Osteocyte (in vitro differentiated cells): ENCODE results near the gene WIPI1. TPM values are rescaled to one million over a fixed set of nuclear protein-coding genes. Genes with fewer than 3 reads are reported as not detected.

Experiments used
- DNase-seq: peaks from one replicate; pipeline ENCODE4 v3.0.0; 2021; ENCODE audit warnings: mixed read lengths; ENCODE audit not compliant: unreplicated experiment; ENCODE audit errors: extremely low spot score
- H3K27ac Mint-ChIP-seq: one replicate; pipeline ENCODE4 v1.8.0; 2021; ENCODE audit warnings: mild to moderate bottlenecking, mixed read lengths; ENCODE audit not compliant: unreplicated experiment
- H3K27me3 Mint-ChIP-seq: one replicate; pipeline ENCODE4 v1.8.0; 2021; ENCODE audit warnings: mixed read lengths; ENCODE audit not compliant: unreplicated experiment
- H3K36me3 Mint-ChIP-seq: one replicate; pipeline ENCODE4 v1.8.0; 2021; ENCODE audit warnings: mixed read lengths; ENCODE audit not compliant: unreplicated experiment
- H3K4me1 Mint-ChIP-seq: one replicate; pipeline ENCODE4 v1.8.0; 2021; ENCODE audit warnings: mixed read lengths; ENCODE audit not compliant: unreplicated experiment
- H3K4me3 Mint-ChIP-seq: one replicate; pipeline ENCODE4 v1.8.0; 2021; ENCODE audit warnings: mild to moderate bottlenecking, moderate library complexity, mixed read lengths; ENCODE audit not compliant: unreplicated experiment
- H3K9me3 Mint-ChIP-seq: one replicate; pipeline ENCODE4 v1.8.0; 2021; ENCODE audit warnings: mixed read lengths; ENCODE audit not compliant: unreplicated experiment
- total RNA-seq: library from RNA; stranded (reverse); gene quantifications from 2 replicates; pipeline ENCODE4 v1.2.1, GENCODE V29; 2021
- TF ChIP-seq, protein P1 (sequence below): fragments of 200-600 bp; sonication (generic); IDR thresholded peaks from 2 replicates; pipeline ENCODE4 v1.5.0; 2021; ENCODE audit warnings: antibody characterized with exemption, mild to moderate bottlenecking, moderate library complexity

WIPI1 gene
- total RNA-seq, 1 donor from 2014 or later, result 74.5 TPM

DNA sequence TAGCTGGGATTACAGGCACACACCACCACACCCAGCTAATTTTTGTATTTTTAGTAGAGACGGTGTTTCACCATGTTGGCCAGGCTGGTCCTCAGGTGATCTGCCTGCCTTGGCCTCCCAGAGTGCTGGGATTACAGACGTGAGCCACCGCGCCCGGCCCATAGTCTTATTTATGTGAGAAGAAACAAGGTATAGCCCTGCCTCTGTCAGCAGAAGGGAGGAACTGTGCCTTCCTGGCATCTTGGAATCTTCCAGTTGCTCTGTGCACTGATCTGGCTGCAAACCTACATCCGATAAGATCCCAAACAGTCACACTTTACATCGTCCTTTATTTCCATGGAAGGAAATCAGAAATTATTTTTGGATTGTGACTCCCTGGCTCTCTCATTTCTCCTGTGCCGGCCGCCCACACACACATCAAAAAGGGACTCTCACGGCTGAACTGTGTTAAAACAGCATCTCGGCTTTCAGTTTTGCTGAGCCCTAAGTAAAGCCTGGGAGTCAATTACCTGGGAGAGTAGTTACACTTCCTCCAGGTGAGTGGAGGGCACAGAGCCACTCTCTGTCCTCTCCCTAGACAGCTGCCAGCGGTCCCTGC is 23.3 kb downstream of the WIPI1 start:
- Mint-ChIP-seq H3K4me1 (peaks cover 12% of the 10 kb centered on the region), H3K36me3 (peaks cover 54% of the 10 kb centered on the region), H3K4me3 (no peak overlapping the region), H3K9me3 (no peaks in the 10 kb centered on the region), H3K27ac (no peak overlapping the region), H3K27me3 (no peaks in the 10 kb centered on the region)
- TF ChIP-seq, protein P1, sequence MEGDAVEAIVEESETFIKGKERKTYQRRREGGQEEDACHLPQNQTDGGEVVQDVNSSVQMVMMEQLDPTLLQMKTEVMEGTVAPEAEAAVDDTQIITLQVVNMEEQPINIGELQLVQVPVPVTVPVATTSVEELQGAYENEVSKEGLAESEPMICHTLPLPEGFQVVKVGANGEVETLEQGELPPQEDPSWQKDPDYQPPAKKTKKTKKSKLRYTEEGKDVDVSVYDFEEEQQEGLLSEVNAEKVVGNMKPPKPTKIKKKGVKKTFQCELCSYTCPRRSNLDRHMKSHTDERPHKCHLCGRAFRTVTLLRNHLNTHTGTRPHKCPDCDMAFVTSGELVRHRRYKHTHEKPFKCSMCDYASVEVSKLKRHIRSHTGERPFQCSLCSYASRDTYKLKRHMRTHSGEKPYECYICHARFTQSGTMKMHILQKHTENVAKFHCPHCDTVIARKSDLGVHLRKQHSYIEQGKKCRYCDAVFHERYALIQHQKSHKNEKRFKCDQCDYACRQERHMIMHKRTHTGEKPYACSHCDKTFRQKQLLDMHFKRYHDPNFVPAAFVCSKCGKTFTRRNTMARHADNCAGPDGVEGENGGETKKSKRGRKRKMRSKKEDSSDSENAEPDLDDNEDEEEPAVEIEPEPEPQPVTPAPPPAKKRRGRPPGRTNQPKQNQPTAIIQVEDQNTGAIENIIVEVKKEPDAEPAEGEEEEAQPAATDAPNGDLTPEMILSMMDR, result no peak
- peak; percentile 51 for DNase-seq

DNA sequence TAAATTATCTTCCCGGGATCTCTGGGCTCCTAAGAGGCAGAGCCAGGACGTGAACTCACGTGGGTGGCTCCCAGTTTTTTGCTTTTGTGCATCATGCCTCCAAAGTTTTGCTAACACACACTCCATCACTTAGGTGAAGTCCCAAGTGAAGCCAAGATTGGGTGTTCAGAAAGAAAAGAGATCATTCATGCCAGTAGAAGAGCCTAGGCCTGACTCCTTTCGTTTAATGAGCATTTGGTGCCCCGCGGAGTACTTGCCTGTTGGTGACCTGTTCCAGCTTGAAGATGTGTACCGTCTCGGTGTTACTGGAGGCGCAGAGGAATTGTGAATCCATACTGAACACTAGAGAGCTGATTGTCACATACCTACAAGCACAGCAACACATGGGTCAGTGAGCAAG is 24.1 kb downstream of the WIPI1 start:
- Mint-ChIP-seq H3K27ac (no peak overlapping the region), H3K27me3 (no peaks in the 10 kb centered on the region), H3K4me1 (peaks cover 11% of the 10 kb centered on the region), H3K36me3 (peaks cover 58% of the 10 kb centered on the region), H3K9me3 (no peaks in the 10 kb centered on the region), H3K4me3 (no peak overlapping the region)
- TF ChIP-seq, protein P1, result no peak
- DNase-seq, result no peak

DNA sequence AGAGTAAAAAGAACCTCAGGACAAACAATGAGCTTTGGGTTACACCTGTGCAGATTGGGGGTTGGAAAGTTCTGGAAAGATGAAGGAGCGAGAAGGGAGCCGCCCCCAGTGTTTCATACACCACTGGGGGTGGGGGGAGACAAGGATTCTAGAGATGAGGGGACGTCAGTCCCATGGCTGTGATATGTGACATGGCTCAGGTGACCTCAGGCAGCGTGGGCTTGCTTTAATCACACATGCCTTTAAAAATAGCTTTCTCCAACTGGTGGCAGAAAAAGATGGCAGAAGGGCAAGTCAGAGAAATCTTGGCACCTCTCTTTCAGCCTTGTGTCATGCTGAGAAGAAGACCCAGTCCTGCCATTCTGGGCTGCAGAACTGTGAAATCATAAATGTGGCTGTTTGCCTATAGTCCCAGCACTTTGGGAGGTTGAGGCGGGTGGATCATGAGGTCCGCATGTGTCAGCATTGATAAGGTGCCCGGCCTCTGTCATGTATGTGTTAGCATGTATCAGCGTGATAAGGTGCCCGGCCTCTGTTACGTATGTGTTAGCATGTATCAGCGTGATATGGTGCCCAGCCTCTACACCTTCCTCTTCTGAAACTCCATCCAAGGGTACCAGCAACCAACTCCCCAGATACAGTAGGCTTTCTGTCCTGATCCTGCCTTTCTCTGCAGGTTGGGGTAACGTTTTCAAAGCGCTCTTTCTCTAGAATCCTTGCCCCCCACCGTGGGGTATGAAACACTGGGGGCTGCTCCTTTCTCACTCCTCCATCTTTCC is 25.0 kb downstream of the WIPI1 start:
- H3K27ac Mint-ChIP-seq, result no peak overlapping the region
- TF ChIP-seq, protein P1, result no peak
- DNase-seq, result peak; percentile 57
- no peaks in the 10 kb centered on the region for H3K9me3 Mint-ChIP-seq
- no peak overlapping the region for H3K4me3 Mint-ChIP-seq
- H3K36me3 Mint-ChIP-seq, result peaks cover 60% of the 10 kb centered on the region
- H3K27me3 Mint-ChIP-seq, result no peaks in the 10 kb centered on the region
- H3K4me1 Mint-ChIP-seq, result peaks cover 7% of the 10 kb centered on the region

DNA sequence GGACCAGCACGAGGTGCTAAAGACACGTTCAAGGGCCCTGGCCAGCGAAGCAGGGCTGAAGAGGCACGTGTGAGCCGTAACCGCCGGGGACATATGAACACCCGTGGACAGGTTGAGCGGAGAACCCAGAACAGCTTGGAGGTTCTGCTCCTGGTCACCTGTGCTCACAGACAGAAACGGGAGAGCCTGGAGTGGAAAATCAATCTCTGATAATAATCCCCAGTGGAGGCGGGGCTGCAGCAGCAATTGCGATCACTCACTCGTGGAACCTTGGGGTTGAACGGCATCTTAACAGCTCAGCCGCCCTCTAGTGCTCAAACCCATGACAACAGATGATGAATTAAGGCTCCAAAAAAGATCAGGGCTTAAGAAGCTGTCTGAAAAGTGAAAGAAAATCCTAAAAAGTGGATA is 25.6 kb downstream of the WIPI1 start:
- H3K9me3 Mint-ChIP-seq, result no peaks in the 10 kb centered on the region
- peaks cover 60% of the 10 kb centered on the region for H3K36me3 Mint-ChIP-seq
- H3K4me3 Mint-ChIP-seq, result no peak overlapping the region
- peak; percentile 54 for DNase-seq
- H3K4me1 Mint-ChIP-seq, result peaks cover 7% of the 10 kb centered on the region
- H3K27ac Mint-ChIP-seq, result no peak overlapping the region
- no peaks in the 10 kb centered on the region for H3K27me3 Mint-ChIP-seq
- TF ChIP-seq, protein P1, result peak; percentile 40

DNA sequence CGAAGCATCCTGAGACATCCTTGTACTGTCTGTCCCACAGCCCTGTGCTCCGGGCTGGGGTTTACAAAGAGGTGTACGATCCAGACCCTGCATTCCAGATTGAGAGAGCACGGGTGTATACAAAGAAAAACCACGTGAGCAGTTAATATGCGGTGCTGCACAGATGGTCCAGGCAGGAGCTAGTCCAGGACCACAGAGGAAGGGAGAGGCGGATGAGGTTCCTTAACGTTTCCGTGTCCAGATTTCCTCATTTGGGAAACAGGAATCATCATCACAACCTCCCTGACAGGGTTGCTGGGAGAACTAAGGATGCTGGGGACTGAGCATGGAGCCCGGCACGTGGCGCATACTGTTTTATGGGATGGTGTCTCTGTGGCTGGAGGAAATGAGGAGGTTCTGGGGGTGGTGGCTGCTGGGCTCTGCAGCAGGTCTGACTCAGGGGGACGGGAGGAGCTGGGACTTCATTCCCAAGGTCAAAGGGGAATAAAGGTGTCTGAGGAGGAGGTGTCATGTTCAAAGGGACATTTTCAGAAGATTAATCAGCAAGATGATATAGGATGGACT is 26.2 kb downstream of the WIPI1 start:
- peaks cover 3% of the 10 kb centered on the region for H3K4me1 Mint-ChIP-seq
- no peaks in the 10 kb centered on the region for H3K27me3 Mint-ChIP-seq
- peak; percentile 69 for DNase-seq
- H3K27ac Mint-ChIP-seq, result no peak overlapping the region
- H3K36me3 Mint-ChIP-seq, result peaks cover 58% of the 10 kb centered on the region
- H3K9me3 Mint-ChIP-seq, result no peaks in the 10 kb centered on the region
- no peak overlapping the region for H3K4me3 Mint-ChIP-seq
- TF ChIP-seq, protein P1, result no peak
